Endodermal cell (in vitro differentiated cells): ENCODE measurements around the gene SUPT20HL1. TPM values are rescaled to one million over a fixed set of nuclear protein-coding genes. Genes with fewer than 3 reads are reported as not detected.
A peak's percentile ranks its signal among the peaks of the same experiment; 100 is the strongest.

Experiments used
- DNase-seq: peaks from one replicate; pipeline ENCODE4 v3.0.0-alpha.2; 2017
- H3K27ac ChIP-seq: 2 replicates; pipeline ENCODE4 v1.5.1; 2013; ENCODE audit warnings: mild to moderate bottlenecking, low read depth, low read length, moderate library complexity
- H3K27me3 ChIP-seq: 2 replicates; pipeline ENCODE4 v1.6.1; 2013; ENCODE audit warnings: mild to moderate bottlenecking, low read length, moderate library complexity; ENCODE audit not compliant: insufficient read depth, control insufficient read depth, poor library complexity, severe bottlenecking
- H3K36me3 ChIP-seq: 2 replicates; pipeline ENCODE4 v1.7.0; 2013; ENCODE audit warnings: mild to moderate bottlenecking, low read length, moderate library complexity; ENCODE audit not compliant: control insufficient read depth, insufficient read depth
- H3K4me1 ChIP-seq: one replicate; pipeline ENCODE4 v1.7.0; 2013; ENCODE audit warnings: low read length; ENCODE audit not compliant: control insufficient read depth, insufficient read depth
- H3K4me3 ChIP-seq: 2 replicates; pipeline ENCODE4 v1.5.1; 2013; ENCODE audit warnings: mild to moderate bottlenecking, low read length, moderate library complexity
- H3K9ac ChIP-seq: 2 replicates; pipeline ENCODE4 v1.6.1; 2013; ENCODE audit warnings: mild to moderate bottlenecking, low read length, moderate library complexity; ENCODE audit not compliant: poor library complexity, severe bottlenecking; ENCODE audit errors: extremely low read depth
- H3K9me3 ChIP-seq: 2 replicates; pipeline ENCODE4 v1.6.1; 2013; ENCODE audit warnings: mild to moderate bottlenecking, low read length, moderate library complexity; ENCODE audit not compliant: control insufficient read depth
- H3K27ac Mint-ChIP-seq: 2 replicates; pipeline ENCODE4 v1.8.0; 2020; ENCODE audit warnings: mixed read lengths
- H3K27me3 Mint-ChIP-seq: 2 replicates; pipeline ENCODE4 v1.8.0; 2021; ENCODE audit warnings: mild to moderate bottlenecking, mixed read lengths; ENCODE audit not compliant: insufficient read depth
- H3K36me3 Mint-ChIP-seq: 2 replicates; pipeline ENCODE4 v1.8.0; 2020; ENCODE audit warnings: low read depth, mixed read lengths
- H3K4me1 Mint-ChIP-seq: 2 replicates; pipeline ENCODE4 v1.8.0; 2020; ENCODE audit warnings: mixed read lengths
- H3K4me3 Mint-ChIP-seq: 2 replicates; pipeline ENCODE4 v1.8.0; 2020; ENCODE audit warnings: mild to moderate bottlenecking, moderate library complexity, mixed read lengths
- H3K9me3 Mint-ChIP-seq: 2 replicates; pipeline ENCODE4 v1.8.0; 2020; ENCODE audit warnings: mild to moderate bottlenecking, mixed read lengths
- CTCF ChIP-seq: fragments of 200-600 bp; sonication (generic); conservative IDR thresholded peaks from 2 replicates; pipeline ENCODE4 v1.5.0; 2021; ENCODE audit warnings: antibody characterized with exemption, mild to moderate bottlenecking
- WGBS, 2 experiments: methylation state at CpG; one replicate each; pipeline versions ENCODE4 v1.1.5 to v1.1.7; 2013; ENCODE audit warnings: missing lambda C conversion rate in 2 of 2, mixed read lengths in 1 of 2; ENCODE audit not compliant: insufficient coverage in 1 of 2, insufficient read length in 1 of 2; 5-methylcytosine and 5-hydroxymethylcytosine counted together
- total RNA-seq, 2 donors: library from RNA; stranded (reverse); fragmentation: NEBNext Ultra II Directional in 1 of 2; extraction: Animal tissue kit (Norgen Biotek cat#: 25700) in 1 of 2; gene quantifications; 2 replicates in 1 of 2; 3 replicates in 1 of 2; pipeline ENCODE4 v1.2.1, GENCODE V29; 2021

SUPT20HL1 gene
- total RNA-seq, 2 donors from 2014 or later = 0.09 TPM; not detected in 1

GRCh38 chrX:24369816-24370215, 9.4 kb downstream of the SUPT20HL1 start:
- peaks cover 29% of the 10 kb centered on the region for H3K4me1 Mint-ChIP-seq
- Histone ChIP-seq H3K27me3 (peaks cover 20% of the 10 kb centered on the region), H3K27ac (no peak overlapping the region), H3K9ac (no peak overlapping the region), H3K36me3 (no peaks in the 10 kb centered on the region), H3K4me1 (no peaks in the 10 kb centered on the region), H3K4me3 (no peak overlapping the region), H3K9me3 (no peaks in the 10 kb centered on the region)
- no peaks in the 10 kb centered on the region for H3K9me3 Mint-ChIP-seq
- no peaks in the 10 kb centered on the region for H3K36me3 Mint-ChIP-seq
- H3K27ac Mint-ChIP-seq = peak overlapping the region; percentile 3
- DNase-seq = peak; percentile 72
- WGBS, 2 experiments = 11 to 29% methylated on average over 1 of the region's 1 CpG
- H3K27me3 Mint-ChIP-seq = peaks cover 35% of the 10 kb centered on the region
- TF ChIP-seq CTCF = no peak
- H3K4me3 Mint-ChIP-seq = no peak overlapping the region

- H3K36me3 ChIP-seq = no peaks in the 10 kb centered on the region
- DNase-seq = peak; percentile 94
- no peaks in the 10 kb centered on the region for H3K36me3 Mint-ChIP-seq
- no peak overlapping the region for H3K9ac ChIP-seq
- H3K27ac Mint-ChIP-seq = no peak overlapping the region
- peaks cover 35% of the 10 kb centered on the region for H3K27me3 Mint-ChIP-seq
- peak overlapping the region; percentile 44 for H3K4me3 Mint-ChIP-seq
- peak; percentile 90 for TF ChIP-seq CTCF
- WGBS, 2 experiments = 6 to 7% methylated on average over 3 to 14 of the region's 14 CpGs
- H3K9me3 ChIP-seq = no peaks in the 10 kb centered on the region
- no peaks in the 10 kb centered on the region for H3K4me1 ChIP-seq
- H3K4me1 Mint-ChIP-seq = peaks cover 31% of the 10 kb centered on the region
- peaks cover 20% of the 10 kb centered on the region for H3K27me3 ChIP-seq
- no peaks in the 10 kb centered on the region for H3K9me3 Mint-ChIP-seq
- no peak overlapping the region for H3K27ac ChIP-seq
- peak overlapping the region; percentile 56 for H3K4me3 ChIP-seq
Observed at GRCh38 chrX:24371391-24371972, 11.0 kb downstream of the SUPT20HL1 start.

GRCh38 chrX:24372021-24372763, 11.8 kb downstream of the SUPT20HL1 start:
- peak; percentile 75 for DNase-seq
- peaks cover 31% of the 10 kb centered on the region for H3K4me1 Mint-ChIP-seq
- Histone ChIP-seq H3K4me3 (peak overlapping the region; percentile 56), H3K27me3 (peaks cover 20% of the 10 kb centered on the region), H3K9ac (no peak overlapping the region), H3K9me3 (no peaks in the 10 kb centered on the region), H3K36me3 (no peaks in the 10 kb centered on the region), H3K4me1 (no peaks in the 10 kb centered on the region), H3K27ac (no peak overlapping the region)
- no peaks in the 10 kb centered on the region for H3K36me3 Mint-ChIP-seq
- 6 to 20% methylated on average over 1 to 22 of the region's 29 CpGs for WGBS, 2 experiments
- H3K9me3 Mint-ChIP-seq = no peaks in the 10 kb centered on the region
- no peak overlapping the region for H3K27ac Mint-ChIP-seq
- no peak for TF ChIP-seq CTCF
- H3K4me3 Mint-ChIP-seq = peak overlapping the region; percentile 44
- peaks cover 35% of the 10 kb centered on the region for H3K27me3 Mint-ChIP-seq
